ENCODE measurements around the gene PINK1. TPM values are rescaled to one million over a fixed set of nuclear protein-coding genes. Genes with fewer than 3 reads are reported as not detected.

Gene PINK1
- total RNA-seq = 100 to 1,000 TPM in 2 of 3 donors, 10 to 100 TPM in 1; 75.4 to 141 (median 111) TPM
- long read RNA-seq, donor 1, transcript PINK1-201 (8 exons, 2,660 nt) = major isoform, 513 of 600 reads
- long read RNA-seq, donor 1, partial matches to known transcripts = 62 of 600 reads
- long read RNA-seq, donor 1, other reads (novel, unspliced or antisense) = 24 of 600 reads
- long read RNA-seq, donor 2, partial matches to known transcripts = 8 of 11 reads
- long read RNA-seq, donor 2, other reads (novel, unspliced or antisense) = 1 of 11 reads

GRCh38 chr1:20633190-20634064 lies at the start of gene PINK1:
PINK1 (plus strand) TSS chr1:20633458; CDS start chr1:20633549, 91 bp downstream.
- DNase-seq (peak; percentile 87 to 97 (median 90)), ATAC-seq (peak; percentile 94)
- TF ChIP-seq, protein P1, sequence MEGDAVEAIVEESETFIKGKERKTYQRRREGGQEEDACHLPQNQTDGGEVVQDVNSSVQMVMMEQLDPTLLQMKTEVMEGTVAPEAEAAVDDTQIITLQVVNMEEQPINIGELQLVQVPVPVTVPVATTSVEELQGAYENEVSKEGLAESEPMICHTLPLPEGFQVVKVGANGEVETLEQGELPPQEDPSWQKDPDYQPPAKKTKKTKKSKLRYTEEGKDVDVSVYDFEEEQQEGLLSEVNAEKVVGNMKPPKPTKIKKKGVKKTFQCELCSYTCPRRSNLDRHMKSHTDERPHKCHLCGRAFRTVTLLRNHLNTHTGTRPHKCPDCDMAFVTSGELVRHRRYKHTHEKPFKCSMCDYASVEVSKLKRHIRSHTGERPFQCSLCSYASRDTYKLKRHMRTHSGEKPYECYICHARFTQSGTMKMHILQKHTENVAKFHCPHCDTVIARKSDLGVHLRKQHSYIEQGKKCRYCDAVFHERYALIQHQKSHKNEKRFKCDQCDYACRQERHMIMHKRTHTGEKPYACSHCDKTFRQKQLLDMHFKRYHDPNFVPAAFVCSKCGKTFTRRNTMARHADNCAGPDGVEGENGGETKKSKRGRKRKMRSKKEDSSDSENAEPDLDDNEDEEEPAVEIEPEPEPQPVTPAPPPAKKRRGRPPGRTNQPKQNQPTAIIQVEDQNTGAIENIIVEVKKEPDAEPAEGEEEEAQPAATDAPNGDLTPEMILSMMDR (IDR thresholded peaks at IDR 0.05) = peak; percentile 100
- no peaks in the 10 kb centered on the region for H3K9me3 ChIP-seq
- H3K36me3 ChIP-seq (ENCODE audit: low read depth) = no peaks in the 10 kb centered on the region
- peak within 1 kb of the TSS; percentile 97 for H3K4me3 ChIP-seq
- intact Hi-C loops (cut with DNase I, micrococcal nuclease) = loop anchor here in 1 of 2 donors (5.0 to 10.0 kb wide), 2 partner anchors 59 to 111 kb away; no protein-coding TSS in a partner anchor
- H3K4me1 ChIP-seq (ENCODE audit: low read depth) = peaks cover 14% of the 10 kb centered on the region

- ATAC-seq = no peak
These were observed 48.4 kb upstream of the PINK1 start for GRCh38 chr1:20584890-20585289.

DNA sequence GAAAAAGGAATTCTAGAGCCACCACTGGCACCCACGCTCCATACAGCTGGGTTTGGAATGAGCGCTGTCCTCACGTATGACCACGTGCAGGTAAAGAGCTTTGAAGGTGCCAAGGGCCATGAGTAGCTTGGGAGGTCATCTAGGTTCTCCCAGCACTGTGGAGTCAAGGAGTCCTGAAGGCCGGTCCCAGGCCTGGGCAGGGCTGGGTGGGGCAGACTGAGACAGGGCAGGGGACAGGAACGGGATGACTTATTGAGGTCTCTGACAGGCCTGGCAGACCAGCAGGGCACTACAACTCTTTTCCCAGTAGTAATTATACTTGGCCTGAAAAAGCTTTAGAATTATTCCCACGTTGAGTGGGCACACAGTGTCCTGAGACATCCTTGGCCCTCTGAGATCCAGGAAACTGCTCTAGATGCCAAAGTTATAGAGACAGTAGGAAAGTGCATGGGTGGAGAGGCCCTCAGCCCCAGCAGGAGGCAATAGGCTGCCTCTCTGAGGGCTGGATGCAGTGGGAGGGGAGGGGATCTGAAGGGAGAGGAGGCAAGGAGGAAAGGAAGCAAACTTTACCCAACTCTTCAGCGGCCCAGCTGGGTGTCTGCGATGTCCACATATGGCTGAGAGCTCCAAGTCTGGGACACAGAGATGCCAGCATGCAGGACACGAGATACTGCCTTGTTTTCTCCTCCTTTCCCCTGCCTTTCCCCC lies 46.2 kb upstream of the PINK1 start:
- peak in 1 of 3 donors; percentile 60 for DNase-seq
- TF ChIP-seq, protein P1 (IDR thresholded peaks at IDR 0.05) = no peak
- H3K36me3 ChIP-seq (ENCODE audit: low read depth) = no peaks in the 10 kb centered on the region
- peak; percentile 15 for ATAC-seq
- no peaks in the 10 kb centered on the region for H3K9me3 ChIP-seq
- intact Hi-C loops (cut with DNase I, micrococcal nuclease) = no loop called here
- peaks cover 15% of the 10 kb centered on the region for H3K4me1 ChIP-seq (ENCODE audit: low read depth)
- no peak overlapping the region for H3K4me3 ChIP-seq

More at GRCh38 chr1:20584890-20585289, 48.4 kb upstream of the PINK1 start:
- Histone ChIP-seq H3K4me1 (ENCODE audit: low read depth) (peaks cover 15% of the 10 kb centered on the region), H3K4me3 (no peak overlapping the region), H3K36me3 (ENCODE audit: low read depth) (no peaks in the 10 kb centered on the region), H3K9me3 (no peaks in the 10 kb centered on the region)
- TF ChIP-seq, protein P1 (IDR thresholded peaks at IDR 0.05) = no peak
- intact Hi-C loops (cut with DNase I, micrococcal nuclease) = no loop called here
- no peak for DNase-seq

GRCh38 chr1:20587661-20588053 lies 45.6 kb upstream of the PINK1 start:
- intact Hi-C loops (cut with DNase I, micrococcal nuclease) = no loop called here
- DNase-seq (peak in 1 of 3 donors; percentile 38), ATAC-seq (peak; percentile 65)
- Histone ChIP-seq H3K4me1 (ENCODE audit: low read depth) (peaks cover 15% of the 10 kb centered on the region), H3K9me3 (no peaks in the 10 kb centered on the region), H3K36me3 (ENCODE audit: low read depth) (no peaks in the 10 kb centered on the region), H3K4me3 (no peak overlapping the region)
- TF ChIP-seq, protein P1 (IDR thresholded peaks at IDR 0.05) = no peak

GRCh38 chr1:20588634-20589225 lies 44.5 kb upstream of the PINK1 start, which contains the start of gene CDA:
CDA (plus strand) TSS chr1:20589097; CDS start chr1:20589130, 33 bp downstream.
- peaks cover 15% of the 10 kb centered on the region for H3K4me1 ChIP-seq (ENCODE audit: low read depth)
- H3K4me3 ChIP-seq = peak within 1 kb of the TSS; percentile 24
- DNase-seq (peak; percentile 67 to 82 (median 77)), ATAC-seq (peak; percentile 88)
- intact Hi-C loops (cut with DNase I, micrococcal nuclease) = no loop called here
- TF ChIP-seq, protein P1 (IDR thresholded peaks at IDR 0.05) = no peak
- H3K9me3 ChIP-seq = no peaks in the 10 kb centered on the region
- H3K36me3 ChIP-seq (ENCODE audit: low read depth) = no peaks in the 10 kb centered on the region
